GM10266 (cell line): ENCODE measurements around the gene SHKBP1.
"Not testable (repeated sequence)": the region's sequence is repeated elsewhere in the genome, so short reads cannot be mapped to it uniquely, and the experiment has no call there.

Experiments used
- DNase-seq: peaks from one replicate; pipeline ENCODE4 v3.0.0; 2012; ENCODE audit errors: extremely low spot score
- CTCF ChIP-seq: IDR thresholded peaks from 2 replicates; pipeline ENCODE4 v1.5.1; 2012; ENCODE audit warnings: mild to moderate bottlenecking, low read depth; ENCODE audit not compliant: control insufficient read depth, insufficient read depth; ENCODE audit errors: missing control alignments

The SHKBP1 gene

GRCh38 chr19:40622773-40623075 lies 46.1 kb downstream of the SHKBP1 start:
- TF ChIP-seq CTCF, result no peak
- peak; percentile 15 for DNase-seq

GRCh38 chr19:40623403-40624251 lies 47.0 kb downstream of the SHKBP1 start:
- TF ChIP-seq CTCF, result no peak
- DNase-seq, result peak; percentile 13

- not testable (repeated sequence) for DNase-seq
These were observed 47.9 kb downstream of the SHKBP1 start for GRCh38 chr19:40624369-40625153.

- peak; percentile 41 for DNase-seq
- TF ChIP-seq CTCF, result no peak
These were observed 48.9 kb downstream of the SHKBP1 start for GRCh38 chr19:40625406-40626120.

GRCh38 chr19:40626918-40627317 lies 50.2 kb downstream of the SHKBP1 start:
- no peak for TF ChIP-seq CTCF
- no peak for DNase-seq

GRCh38 chr19:40627486-40628279 lies 51.0 kb downstream of the SHKBP1 start:
- no peak for TF ChIP-seq CTCF
- no peak for DNase-seq

- no peak for TF ChIP-seq CTCF
- DNase-seq, result no peak
These were observed 52.7 kb downstream of the SHKBP1 start for GRCh38 chr19:40629346-40629745.
